Measurements from ENCODE around the gene ZNF214. TPM values are rescaled to one million over a fixed set of nuclear protein-coding genes. Genes with fewer than 3 reads are reported as not detected.

The ZNF214 gene
- total and polyA plus RNA-seq, 2 donors from 2014 or later = 3.2 to 5.9 TPM

DNA sequence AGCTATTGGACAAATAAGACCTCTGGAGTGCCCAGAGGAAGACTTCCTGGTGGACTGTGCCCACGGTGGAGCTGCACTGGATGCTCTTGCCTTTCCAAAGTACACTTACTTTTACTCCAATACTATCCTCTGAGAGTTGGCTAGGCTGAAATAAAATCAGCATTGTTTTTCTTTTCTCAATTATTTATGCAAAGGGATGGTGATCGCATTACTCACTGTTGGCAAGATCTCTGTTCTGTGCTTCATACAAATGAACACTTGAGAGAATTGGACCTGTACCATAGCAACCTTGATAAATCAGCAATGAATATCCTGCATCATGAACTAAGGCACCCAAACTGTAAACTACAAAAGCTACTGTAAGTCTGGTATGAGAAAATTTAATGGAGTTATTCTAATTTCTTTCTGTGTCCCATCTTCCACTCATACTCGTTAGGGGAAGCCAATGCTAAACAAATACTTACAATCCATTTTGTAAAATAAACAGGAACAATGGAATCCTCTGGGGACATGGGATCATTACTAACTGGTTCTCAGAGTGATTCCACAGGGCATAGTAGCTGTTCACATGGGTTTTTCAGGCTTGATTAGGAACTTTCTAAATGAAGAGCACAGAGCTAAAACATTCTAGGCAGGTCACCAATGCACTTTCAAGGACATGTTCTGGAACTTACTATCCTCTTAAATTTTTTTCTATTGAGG lies 26.5 kb upstream of the ZNF214 start:
- Histone ChIP-seq H3K27ac (ENCODE audit: low read depth in 2 of 2, low read length in 2 of 2) (no peak overlapping the region), H3K9me3 (ENCODE audit: control insufficient read depth in 2 of 3, insufficient read depth in 1 of 3, low read length in 3 of 3) (no peaks in the 10 kb centered on the region), H3K4me1 (ENCODE audit: control insufficient read depth in 2 of 3, insufficient read depth in 2 of 3, low read depth in 1 of 3, low read length in 3 of 3) (no peaks in the 10 kb centered on the region), H3K9ac (ENCODE audit: low read length in 3 of 3) (no peak overlapping the region), H3K4me3 (ENCODE audit: low read length in 3 of 3) (no peak overlapping the region), H3K36me3 (ENCODE audit: control insufficient read depth in 2 of 3, insufficient read depth in 3 of 3, low read length in 3 of 3) (no peaks in the 10 kb centered on the region), H3K27me3 (ENCODE audit: control insufficient read depth, insufficient read depth, low read length) (no peaks in the 10 kb centered on the region)
- FAIRE-seq (no peak), DNase-seq (no peak)
- TF ChIP-seq, protein P1, sequence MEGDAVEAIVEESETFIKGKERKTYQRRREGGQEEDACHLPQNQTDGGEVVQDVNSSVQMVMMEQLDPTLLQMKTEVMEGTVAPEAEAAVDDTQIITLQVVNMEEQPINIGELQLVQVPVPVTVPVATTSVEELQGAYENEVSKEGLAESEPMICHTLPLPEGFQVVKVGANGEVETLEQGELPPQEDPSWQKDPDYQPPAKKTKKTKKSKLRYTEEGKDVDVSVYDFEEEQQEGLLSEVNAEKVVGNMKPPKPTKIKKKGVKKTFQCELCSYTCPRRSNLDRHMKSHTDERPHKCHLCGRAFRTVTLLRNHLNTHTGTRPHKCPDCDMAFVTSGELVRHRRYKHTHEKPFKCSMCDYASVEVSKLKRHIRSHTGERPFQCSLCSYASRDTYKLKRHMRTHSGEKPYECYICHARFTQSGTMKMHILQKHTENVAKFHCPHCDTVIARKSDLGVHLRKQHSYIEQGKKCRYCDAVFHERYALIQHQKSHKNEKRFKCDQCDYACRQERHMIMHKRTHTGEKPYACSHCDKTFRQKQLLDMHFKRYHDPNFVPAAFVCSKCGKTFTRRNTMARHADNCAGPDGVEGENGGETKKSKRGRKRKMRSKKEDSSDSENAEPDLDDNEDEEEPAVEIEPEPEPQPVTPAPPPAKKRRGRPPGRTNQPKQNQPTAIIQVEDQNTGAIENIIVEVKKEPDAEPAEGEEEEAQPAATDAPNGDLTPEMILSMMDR (IDR thresholded peaks at IDR 0.05; ENCODE audit: borderline replicate concordance, extremely low read depth, insufficient read depth) = no peak
- intact Hi-C loops (cut with DNase I) = no loop called here

- FAIRE-seq = no peak
Observed at GRCh38 chr11:7034019-7034418, 13.9 kb upstream of the ZNF214 start.

DNA sequence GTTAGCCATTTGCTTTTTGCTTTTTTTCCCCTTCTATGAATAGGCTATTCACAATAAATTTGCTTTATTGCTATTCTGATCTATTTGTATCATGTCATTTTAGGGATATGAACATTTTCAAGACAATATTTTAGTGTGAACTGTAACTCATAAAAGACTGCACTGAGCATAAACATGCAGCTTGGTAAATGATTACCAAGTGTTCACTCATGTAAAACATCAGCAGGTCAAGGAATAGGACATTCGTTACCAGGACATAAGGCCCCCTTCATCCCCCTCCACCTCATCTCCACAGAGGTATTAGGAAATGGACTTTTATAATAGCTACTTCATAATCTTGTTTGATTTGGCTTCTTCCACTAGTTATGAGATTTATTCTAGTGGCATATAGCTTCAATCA lies 12.5 kb upstream of the ZNF214 start:
- TF ChIP-seq, protein P1 (IDR thresholded peaks at IDR 0.05; ENCODE audit: borderline replicate concordance, extremely low read depth, insufficient read depth) = no peak
- DNase-seq (peak in 2 of 5 donors; percentile 46 to 60), FAIRE-seq (no peak)
- H3K4me3 ChIP-seq (ENCODE audit: low read length in 3 of 3) = no peak overlapping the region
- H3K27ac ChIP-seq (ENCODE audit: low read depth in 2 of 2, low read length in 2 of 2) = no peak overlapping the region
- intact Hi-C loops (cut with DNase I) = no loop called here
- H3K27me3 ChIP-seq (ENCODE audit: control insufficient read depth, insufficient read depth, low read length) = no peaks in the 10 kb centered on the region
- no peaks in the 10 kb centered on the region for H3K9me3 ChIP-seq (ENCODE audit: control insufficient read depth in 2 of 3, insufficient read depth in 1 of 3, low read length in 3 of 3)
- H3K4me1 ChIP-seq (ENCODE audit: control insufficient read depth in 2 of 3, insufficient read depth in 2 of 3, low read depth in 1 of 3, low read length in 3 of 3) = peaks cover 0 to 9% (median 2%) of the 10 kb centered on the region in 3 donors
- no peaks in the 10 kb centered on the region for H3K36me3 ChIP-seq (ENCODE audit: control insufficient read depth in 2 of 3, insufficient read depth in 3 of 3, low read length in 3 of 3)
- no peak overlapping the region for H3K9ac ChIP-seq (ENCODE audit: low read length in 3 of 3)

More at GRCh38 chr11:7034019-7034418, 13.9 kb upstream of the ZNF214 start:
- intact Hi-C loops (cut with DNase I) = no loop called here
- no peaks in the 10 kb centered on the region for H3K36me3 ChIP-seq (ENCODE audit: control insufficient read depth in 2 of 3, insufficient read depth in 3 of 3, low read length in 3 of 3)
- H3K27ac ChIP-seq (ENCODE audit: low read depth in 2 of 2, low read length in 2 of 2) = no peak overlapping the region
- peaks cover 0 to 9% (median 2%) of the 10 kb centered on the region in 3 donors for H3K4me1 ChIP-seq (ENCODE audit: control insufficient read depth in 2 of 3, insufficient read depth in 2 of 3, low read depth in 1 of 3, low read length in 3 of 3)
- TF ChIP-seq, protein P1 (IDR thresholded peaks at IDR 0.05; ENCODE audit: borderline replicate concordance, extremely low read depth, insufficient read depth) = no peak
- H3K9me3 ChIP-seq (ENCODE audit: control insufficient read depth in 2 of 3, insufficient read depth in 1 of 3, low read length in 3 of 3) = no peaks in the 10 kb centered on the region
- H3K9ac ChIP-seq (ENCODE audit: low read length in 3 of 3) = no peak overlapping the region
- H3K4me3 ChIP-seq (ENCODE audit: low read length in 3 of 3) = no peak overlapping the region
- no peaks in the 10 kb centered on the region for H3K27me3 ChIP-seq (ENCODE audit: control insufficient read depth, insufficient read depth, low read length)
- DNase-seq = no peak
